ENCODE measurements around the gene CNTNAP4.

The CNTNAP4 gene

DNA sequence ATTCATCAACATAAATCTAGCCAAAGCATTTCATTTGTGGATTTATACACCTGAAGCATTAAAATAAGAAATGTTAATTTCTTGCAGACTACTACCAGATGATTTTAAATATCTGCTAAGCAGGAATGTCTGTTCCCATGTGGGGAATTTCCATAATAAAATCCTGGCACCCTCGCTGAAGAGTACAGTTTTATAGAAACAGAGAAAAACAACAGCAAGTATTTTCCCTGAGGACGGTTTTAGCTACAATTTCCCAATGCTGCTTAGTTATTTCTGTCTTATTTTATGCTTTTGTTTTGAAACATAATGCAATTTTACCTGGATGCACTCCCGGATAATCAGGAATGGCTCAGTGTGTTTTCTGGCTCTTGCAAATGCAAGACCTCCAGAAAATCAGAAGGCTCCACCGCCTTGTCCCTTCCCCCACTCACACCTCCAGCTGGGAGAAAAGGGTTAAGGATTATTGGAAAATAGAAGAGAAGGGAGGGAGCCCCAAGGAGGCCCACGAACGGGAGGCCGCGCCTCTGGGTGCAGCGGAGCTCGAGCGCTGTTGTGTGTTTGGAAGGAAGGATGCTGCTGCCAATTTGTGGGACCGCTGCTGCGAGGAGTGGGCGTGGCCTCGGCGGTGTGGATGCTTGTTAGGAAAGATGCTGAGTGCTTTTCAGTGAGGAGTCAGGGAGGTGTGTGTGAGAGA lies at the start of gene CNTNAP4:
CNTNAP4 (plus strand) TSS at position 657 of the 694 bp plus-strand sequence. CDS start 262 bp downstream, outside the sequence.
- DNase-seq (ENCODE audit: low read depth in 2 of 2) = no peak

DNA sequence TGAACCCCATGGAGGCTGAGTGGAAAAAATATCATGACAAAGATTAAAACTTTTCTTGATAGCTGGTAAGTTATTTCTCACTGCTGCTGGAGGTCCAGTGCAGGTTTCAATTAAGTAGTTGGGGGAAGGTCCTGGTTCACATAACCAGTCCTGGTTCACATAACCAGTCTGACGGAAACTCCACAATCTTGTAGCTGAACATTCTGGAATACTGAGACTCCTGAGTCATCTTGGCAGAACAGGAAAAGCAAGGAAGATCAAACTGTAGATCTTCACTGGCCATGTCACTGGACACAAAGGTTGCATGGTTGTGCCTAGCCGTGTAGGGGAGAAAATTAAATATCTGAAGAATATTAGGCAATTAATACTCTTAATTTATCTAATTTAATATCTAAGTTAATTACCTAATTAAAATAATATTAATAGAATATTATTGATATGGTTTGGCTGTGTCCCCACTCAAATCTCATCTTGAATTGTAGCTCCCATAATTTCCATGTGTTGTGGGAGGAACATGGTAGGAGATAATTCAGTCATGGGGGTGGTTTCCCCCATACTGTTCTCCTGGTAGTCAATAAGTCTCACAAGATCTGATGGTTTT lies 48.6 kb upstream of the CNTNAP4 start:
- DNase-seq (ENCODE audit: low read depth in 2 of 2) = no peak

DNA sequence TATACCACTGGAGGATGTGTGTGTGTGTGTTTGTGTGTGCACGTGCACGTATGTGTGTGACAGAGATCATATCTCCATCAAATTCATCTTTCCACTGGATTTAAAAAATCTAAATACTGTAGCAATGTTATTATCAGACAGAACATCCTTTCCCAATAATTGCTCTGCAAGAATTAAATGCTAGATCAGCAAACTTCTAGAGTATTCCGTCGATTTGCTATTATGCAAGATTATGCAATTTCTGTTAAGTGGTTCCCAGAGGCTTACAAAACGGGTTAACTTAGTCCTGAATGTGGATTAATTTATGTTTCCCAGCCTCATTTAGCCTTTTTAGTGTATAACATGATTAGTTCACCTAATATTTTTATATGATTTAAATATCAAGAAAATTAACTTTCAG lies 44.5 kb upstream of the CNTNAP4 start:
- no peak for DNase-seq (ENCODE audit: low read depth in 2 of 2)

DNA sequence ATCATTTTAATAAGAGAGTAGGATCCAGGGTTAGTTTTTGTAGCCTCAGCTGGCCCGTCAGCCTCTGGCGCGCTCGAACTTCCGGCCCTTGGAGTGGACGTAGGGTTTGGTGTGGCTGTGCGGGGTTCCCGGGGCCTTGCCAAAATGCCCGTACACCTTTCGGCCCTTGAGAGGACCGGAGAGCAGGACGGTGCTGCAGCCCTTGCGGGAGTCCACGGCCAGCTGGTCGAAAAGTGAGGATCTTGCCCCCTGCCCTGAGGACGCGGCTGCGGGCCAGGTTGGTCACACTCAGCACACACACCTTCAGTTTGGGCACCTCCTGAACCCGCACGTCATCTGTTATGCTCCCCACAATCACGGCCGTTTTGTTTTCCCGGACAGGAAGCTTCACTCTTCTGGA lies 42.2 kb upstream of the CNTNAP4 start:
- DNase-seq (ENCODE audit: low read depth in 2 of 2) = no peak

DNA sequence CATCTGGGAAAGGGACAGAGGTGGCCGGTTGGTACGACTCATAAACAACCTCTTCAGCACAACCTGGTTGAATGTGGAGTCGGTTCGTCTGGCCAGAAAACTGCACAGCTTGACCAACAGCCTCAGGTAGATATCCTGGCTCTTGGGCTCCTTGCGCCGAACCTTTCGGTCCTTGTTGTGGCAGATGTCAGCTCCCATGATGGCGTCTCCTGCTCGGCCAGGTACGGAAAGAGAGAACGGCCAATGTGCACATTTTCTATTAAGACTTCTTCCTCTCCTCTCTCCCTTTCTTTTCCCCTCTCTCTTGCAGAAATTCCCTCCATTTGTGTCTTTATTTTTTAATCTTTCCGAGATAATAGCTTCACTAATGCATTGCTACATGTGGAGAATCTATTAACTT lies 41.8 kb upstream of the CNTNAP4 start:
- no peak for DNase-seq (ENCODE audit: low read depth in 2 of 2)

DNA sequence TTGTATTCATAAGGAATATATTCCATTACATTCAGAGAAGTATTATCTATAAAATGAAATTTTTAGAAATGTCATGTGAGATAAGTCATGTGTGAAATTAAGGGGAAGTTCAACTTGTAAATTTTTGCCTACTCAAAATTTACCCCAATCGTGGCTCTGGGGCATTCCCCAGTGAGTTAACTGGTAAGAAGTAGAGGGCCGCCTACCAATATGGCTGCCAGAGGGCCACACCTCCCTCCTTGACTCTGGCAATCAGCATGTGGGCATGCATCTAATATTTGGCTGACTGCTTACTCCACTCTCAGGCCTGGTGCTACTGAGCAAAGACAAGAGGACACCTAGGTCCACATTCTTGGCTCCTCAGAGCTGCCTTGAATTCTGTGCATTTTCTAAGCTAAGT lies 39.7 kb upstream of the CNTNAP4 start:
- DNase-seq (ENCODE audit: low read depth in 2 of 2) = no peak

DNA sequence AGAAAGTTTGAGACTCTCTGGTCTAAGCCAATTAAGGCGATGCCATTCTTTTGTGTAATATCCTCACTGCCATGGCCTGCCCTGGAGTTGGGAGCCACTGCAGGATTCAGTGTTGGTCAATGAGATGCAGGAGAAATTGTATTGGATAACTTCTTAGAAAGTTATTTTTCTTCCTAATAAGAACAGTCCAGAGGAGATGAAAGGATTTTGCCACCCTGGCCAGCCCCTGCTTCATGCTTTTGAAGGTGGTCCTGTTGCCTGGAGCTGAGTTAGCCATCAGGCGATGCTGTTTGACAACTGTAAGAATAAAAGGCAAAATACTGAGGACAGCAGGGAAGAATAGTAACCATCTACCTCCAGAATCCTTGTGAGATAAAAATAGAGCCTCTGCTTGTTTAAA lies 35.4 kb upstream of the CNTNAP4 start:
- DNase-seq (ENCODE audit: low read depth in 2 of 2) = no peak

DNA sequence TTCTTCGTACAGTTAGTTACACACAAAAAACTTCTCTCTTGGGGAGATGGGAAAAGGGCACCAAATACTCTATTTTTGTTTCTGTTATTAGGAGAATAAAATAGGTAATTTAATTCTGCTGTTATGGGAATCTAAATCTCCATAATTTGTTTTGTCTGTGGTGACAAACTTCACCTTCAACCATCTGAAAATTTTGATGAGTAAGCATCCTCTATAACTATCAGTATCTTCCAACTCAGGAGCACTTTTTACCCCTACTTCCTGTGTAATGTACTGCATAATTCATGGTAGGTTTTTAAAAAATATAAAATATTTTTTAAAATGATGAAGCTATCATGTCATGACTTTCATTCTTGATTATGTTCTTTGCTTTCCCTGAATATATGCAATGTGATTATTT lies 33.6 kb upstream of the CNTNAP4 start:
- DNase-seq (ENCODE audit: low read depth in 2 of 2) = no peak

DNA sequence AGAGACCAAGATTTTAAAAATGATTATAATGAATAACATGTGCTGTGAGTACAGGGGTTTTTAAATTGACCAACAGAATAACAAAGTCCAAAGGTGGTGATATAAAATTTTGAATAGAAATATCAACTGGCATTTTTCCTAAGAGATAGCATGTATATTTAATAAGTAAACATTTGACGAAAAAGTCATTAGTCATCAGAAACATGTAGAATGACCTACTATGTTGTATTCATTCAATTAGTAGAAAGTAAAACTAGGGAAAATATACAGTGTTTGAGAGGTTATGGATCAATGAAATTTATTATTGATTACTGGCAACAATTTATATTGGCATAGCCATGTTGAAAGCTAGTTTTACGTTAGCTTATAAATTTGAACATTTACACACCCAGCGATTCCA lies 30.6 kb upstream of the CNTNAP4 start:
- DNase-seq (ENCODE audit: low read depth in 2 of 2) = no peak

DNA sequence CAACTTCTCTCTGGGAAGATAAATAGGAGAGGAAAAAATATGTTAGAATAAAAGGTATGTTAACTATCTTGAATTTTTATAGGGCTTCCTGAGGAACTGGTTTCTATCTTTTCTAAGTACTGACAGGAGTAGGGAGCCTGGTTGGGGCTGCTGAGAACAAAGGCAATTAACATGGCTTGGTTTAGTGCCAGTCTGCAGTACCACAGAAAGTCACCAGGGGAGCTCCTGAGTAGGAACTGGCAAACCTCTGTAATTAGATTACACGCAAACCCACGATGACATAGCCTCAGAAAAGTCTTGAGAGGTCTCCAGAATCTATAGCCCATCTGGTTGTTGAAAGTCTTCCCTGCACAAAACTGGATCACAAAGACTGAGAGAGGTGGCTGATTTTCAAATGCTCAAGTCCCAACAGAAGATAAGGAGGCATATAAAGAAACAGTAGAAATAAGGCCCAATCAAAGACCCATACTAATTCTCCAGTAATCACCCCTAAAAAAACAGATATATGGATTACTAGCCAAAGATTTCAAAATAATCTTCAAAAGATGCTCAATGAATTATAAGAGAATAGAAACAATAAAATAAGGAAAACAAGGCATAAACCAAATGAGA lies 11.7 kb upstream of the CNTNAP4 start:
- DNase-seq (ENCODE audit: low read depth in 2 of 2) = peak in 1 of 2 donors; percentile 4

DNA sequence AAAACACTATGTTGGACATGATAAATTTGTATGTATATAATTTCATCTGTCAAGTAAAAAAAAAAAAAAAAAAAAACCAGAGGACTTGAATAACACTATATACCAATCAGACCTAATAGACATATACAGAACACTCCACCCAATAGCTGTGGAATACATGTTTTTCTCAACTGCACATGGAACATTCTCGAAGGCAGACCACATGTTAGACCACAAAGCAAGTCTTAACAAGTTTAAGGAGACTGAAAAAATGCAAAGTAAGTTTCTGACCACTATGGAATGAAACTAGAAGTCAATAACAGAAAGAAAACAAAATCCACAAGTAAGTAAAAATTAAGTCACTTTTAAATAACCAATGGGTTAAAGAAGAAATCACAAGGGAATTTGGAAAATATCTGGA lies 8.4 kb upstream of the CNTNAP4 start:
- DNase-seq (ENCODE audit: low read depth in 2 of 2) = no peak

DNA sequence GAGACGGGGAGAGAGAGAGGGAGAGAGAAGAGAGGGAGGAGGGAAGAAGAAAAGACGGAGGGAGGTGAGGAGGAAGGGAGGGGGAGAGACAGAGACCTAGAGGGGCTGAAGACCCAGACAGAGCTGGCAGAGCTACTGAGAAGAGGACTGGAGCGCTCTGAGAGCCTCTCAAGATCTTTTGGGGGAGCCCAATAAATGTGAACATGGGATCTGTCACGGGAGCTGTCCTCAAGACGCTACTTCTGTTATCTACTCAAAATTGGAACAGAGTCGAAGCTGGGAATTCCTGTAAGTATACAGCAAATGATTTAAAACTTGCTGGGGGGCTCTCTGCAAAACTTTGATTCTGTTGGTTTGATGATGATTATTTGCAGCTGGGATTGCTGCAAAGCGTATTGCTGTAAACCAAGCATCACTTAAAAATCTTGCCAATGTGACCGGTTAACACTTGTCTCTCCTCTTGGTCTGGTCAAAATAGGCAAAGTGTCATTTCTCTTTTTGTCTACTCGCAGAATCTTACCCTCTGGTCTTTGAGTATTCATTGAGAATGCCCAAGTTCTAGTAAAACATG lies 344 bp downstream of the CNTNAP4 start:
- no peak for DNase-seq (ENCODE audit: low read depth in 2 of 2)

DNA sequence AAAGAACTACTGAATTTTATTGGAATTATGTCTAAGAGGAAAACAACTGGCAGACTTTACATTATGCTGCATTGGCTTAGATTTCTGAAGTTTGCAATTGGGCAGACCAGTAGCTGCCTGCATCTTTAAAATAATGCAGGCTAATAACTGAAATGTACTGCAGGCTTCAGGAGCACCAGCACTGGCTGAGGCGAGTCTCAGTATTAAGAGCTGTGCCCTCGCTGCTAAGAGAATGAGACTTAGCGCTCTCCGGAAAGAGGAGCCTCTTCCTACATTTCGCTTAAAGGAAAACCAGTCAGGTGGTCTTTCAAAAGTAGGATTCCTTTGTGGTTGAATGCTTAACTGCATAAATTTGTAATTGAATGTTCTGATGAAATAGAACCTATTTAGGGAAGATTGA lies 885 bp downstream of the CNTNAP4 start:
- no peak for DNase-seq (ENCODE audit: low read depth in 2 of 2)

DNA sequence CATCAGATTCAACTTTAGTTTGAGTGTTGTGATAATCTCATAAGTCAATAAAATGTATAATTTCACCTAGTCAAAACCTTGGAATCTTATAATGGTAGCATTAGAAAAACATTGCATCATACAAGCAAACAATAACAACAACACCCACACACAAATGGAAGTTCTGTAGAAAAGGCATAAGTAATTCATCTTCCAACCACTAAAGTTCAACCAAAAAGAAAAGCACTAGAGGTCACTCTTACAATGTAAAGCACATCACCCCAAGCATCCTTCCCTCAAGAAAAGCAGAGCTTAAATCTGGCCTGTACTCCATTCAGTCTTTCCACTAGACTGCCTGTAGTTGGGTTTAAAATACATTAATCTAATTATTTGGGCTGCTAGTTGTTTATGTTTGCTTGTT lies 1.8 kb downstream of the CNTNAP4 start:
- DNase-seq (ENCODE audit: low read depth in 2 of 2) = no peak

DNA sequence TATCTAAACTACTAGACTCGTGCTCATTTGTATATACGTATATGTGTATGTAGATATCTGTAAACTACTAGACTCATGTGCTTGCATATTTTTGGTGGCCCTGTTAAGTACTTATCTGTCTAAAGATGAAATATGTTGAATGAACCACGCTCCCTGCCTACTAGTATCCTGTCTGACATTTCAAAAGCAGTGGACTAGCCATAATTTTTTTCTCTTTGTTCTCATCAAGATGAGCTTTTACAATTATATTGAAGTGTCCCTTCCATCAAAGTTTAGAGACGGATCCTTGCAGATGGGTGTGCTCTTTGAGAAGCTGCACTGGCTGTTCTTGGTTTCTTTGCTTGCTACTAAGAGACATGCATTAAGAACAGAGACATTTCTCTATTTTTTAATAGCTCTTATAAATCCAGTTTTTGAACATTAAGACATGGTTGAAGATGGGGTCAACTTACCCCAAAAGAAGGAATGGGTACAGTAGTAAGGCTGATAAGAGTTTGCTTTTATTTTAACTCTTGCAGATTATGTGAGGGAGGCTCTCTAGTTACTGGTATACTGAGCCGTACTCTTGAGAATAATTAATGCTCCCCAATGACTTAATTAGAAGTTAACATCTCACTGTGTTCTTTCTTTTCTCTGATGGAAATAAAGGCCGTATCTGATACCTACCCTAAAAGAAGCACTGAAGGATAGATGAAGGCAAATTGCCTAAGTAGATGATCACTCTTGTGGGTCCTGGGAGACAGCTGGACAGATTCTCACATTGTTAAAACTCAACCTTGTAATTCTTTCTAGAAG lies 3.4 kb downstream of the CNTNAP4 start:
- DNase-seq (ENCODE audit: low read depth in 2 of 2) = no peak

DNA sequence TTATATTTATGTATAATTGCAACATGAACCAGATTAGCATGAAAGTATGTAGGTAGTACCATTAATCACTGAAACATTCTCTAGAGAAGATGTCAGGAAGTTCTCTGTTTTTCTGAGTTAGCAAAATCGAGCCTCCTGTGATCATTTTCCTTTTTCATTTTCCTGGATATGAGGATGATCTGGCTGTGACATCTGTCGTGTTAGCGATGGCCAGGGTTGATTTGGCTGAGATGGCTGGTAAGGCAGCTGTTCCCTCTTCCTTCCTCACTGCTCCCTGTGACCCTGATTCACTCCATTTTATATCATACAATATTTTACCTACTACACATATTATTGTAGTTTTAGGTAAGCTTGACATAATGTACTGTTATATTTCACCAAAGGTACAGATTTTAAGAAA lies 10.3 kb downstream of the CNTNAP4 start:
- DNase-seq (ENCODE audit: low read depth in 2 of 2) = no peak

DNA sequence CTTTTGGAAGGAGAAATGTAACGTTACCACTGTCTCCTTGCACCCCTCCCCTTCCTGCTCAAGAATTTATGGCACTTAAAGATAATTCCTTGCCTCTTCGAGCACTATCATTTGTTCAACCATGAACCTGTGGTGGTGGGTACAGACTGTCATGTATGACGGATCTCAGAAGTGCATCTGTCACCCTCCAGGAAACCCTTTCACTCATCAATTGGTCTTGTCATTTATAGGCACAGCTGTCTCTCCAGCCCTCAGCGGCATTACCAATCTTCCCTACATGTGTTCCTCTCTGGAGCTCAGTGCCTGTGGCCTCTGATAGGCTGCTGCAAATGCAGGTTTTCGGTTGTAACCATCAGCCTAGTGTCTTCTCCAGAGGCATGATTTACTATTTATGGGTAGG lies 15.0 kb downstream of the CNTNAP4 start:
- no peak for DNase-seq (ENCODE audit: low read depth in 2 of 2)

DNA sequence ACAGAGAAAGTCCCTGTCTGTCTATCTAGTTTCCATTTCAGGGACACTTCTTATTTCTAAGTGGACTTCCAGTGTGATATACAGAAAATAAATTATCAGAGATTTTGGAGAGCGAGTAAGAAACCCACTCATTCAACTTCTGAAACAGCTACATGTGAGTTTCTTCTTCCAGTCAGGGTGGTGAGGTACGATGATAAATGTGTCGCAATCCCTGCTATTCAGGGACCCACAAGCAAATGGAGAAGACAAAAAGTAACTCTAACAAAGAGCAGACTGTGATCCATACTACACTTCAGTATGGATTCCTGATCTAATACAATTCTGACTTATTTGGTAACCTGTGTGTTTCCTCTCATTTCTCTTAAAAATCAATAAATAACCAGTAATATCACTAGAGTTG lies 16.8 kb downstream of the CNTNAP4 start:
- DNase-seq (ENCODE audit: low read depth in 2 of 2) = no peak

DNA sequence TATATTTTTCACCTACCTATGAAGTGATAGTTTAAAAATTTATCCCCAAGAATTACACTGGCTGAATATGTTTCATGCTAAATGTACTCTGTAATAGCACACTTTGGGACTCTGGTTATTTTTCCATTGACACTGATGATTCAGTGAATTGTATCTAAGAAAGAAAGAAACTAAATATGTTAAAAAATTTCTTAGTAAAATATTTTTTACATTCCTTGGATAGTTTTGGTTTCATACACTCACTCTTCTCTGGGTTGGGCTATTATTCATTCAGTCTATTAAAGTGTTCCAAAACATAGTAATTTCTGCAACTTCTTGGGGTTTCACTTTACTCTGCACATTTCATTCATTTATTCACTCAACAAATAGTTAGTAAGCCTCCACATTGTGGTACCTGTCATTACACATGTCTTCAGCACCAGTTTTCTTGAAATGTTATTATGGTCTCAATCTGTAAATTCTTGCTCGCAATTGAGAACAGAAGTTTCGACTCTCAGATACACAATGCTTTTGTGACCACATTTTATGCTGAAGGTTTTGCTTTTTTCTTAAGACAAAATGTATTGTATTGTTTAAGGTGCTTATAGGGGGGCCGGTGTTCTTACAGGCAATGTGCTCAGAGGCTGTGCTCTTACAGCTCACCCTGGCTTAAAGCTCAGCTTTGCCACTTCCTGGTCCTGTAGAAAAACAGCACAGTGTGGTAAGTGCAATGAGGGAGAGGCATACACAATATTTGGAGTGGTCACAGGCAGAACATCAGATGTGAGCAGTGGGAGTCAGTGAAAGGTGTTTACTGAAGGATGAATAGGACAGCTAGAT lies 17.4 kb downstream of the CNTNAP4 start:
- no peak for DNase-seq (ENCODE audit: low read depth in 2 of 2)

DNA sequence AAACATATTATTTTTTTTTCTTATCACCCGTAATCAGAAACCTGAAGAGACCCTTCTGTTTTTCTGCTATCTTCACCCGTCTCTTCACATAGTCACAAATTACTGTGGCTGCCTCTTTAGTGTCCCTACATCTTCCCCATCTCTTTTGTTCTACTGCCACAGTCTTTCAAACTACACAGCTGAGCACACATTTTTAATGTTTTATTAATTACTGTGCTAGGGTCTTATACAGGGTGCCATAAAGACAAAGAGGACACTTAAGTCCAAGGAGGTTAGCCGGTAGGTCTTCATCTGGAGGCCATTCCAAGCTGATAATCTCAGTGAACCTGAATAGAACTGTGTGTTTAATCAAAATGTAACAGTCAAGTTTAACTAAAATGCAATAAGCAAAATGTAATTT lies 20.7 kb downstream of the CNTNAP4 start:
- DNase-seq (ENCODE audit: low read depth in 2 of 2) = no peak

DNA sequence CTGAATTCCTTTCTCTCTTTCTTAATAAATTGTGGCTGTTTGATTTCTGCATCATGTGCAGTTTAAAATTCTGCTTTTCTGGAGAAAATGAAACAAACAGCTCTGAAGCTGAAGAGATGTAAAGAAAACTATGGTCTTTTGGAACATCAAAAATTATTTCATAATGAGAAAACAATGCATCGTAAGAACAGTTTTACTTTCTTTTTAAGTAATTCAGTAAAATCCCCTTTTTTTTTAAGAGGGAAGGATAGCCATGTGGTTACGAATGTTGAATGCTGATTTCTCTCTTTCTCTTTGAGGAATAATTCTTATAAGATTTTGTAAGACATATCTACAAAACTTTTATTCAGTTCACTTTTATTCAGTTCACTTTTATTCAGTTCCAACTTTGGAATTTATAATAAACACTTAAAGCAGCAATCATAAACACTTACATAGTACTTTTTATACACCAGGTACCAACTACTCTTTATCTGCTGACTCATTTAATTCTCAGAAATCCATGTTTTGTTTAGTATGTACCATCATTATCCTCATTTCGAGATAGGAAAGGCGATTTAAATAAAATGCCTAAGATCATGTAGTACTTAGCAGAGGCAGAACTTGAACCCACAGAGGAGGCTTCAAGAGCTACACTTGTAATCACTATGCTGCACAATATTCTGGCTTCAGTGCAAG lies 26.6 kb downstream of the CNTNAP4 start:
- no peak for DNase-seq (ENCODE audit: low read depth in 2 of 2)
